Activated CD4-positive, alpha-beta T cell treated with anti-CD3 and anti-CD28 coated beads for 48 hours (primary cell): ENCODE data around the gene BSPRY.

Source experiments
- DNase-seq: peaks from one replicate; pipeline ENCODE4 v3.0.0-alpha.2; 2020

Gene BSPRY

GRCh38 chr9:113349445-113350094 lies at the start of gene BSPRY:
Gene BSPRY, plus strand, starts transcription at chr9:113349541. Its CDS starts 39 bp downstream, at chr9:113349580.
- peak; percentile 48 for DNase-seq

- DNase-seq, result no peak
These were observed 49.5 kb upstream of the BSPRY start for GRCh38 chr9:113299800-113300292.

GRCh38 chr9:113301548-113301947 lies 47.8 kb upstream of the BSPRY start:
- DNase-seq, result no peak

GRCh38 chr9:113302792-113303418 lies 46.4 kb upstream of the BSPRY start, which contains the start of gene RNF183:
Gene RNF183, minus strand, starts transcription at chr9:113303376. Its CDS starts 5,192 bp downstream, at chr9:113298184.
- DNase-seq, result no peak

GRCh38 chr9:113306566-113306965 lies 42.8 kb upstream of the BSPRY start:
- no peak for DNase-seq

- no peak for DNase-seq
These were observed 41.9 kb upstream of the BSPRY start for GRCh38 chr9:113307396-113307975.

GRCh38 chr9:113309204-113309813 lies 40.0 kb upstream of the BSPRY start:
- peak; percentile 39 for DNase-seq

GRCh38 chr9:113310538-113310937 lies 38.8 kb upstream of the BSPRY start:
- DNase-seq, result no peak

GRCh38 chr9:113311961-113312360 lies 37.4 kb upstream of the BSPRY start:
- DNase-seq, result no peak

- no peak for DNase-seq
These were observed 36.1 kb upstream of the BSPRY start for GRCh38 chr9:113313261-113313660.

- DNase-seq, result no peak
These were observed 34.1 kb upstream of the BSPRY start for GRCh38 chr9:113315231-113315630.

- no peak for DNase-seq
These were observed 33.3 kb upstream of the BSPRY start for GRCh38 chr9:113316030-113316429.

- DNase-seq, result no peak
These were observed 31.6 kb upstream of the BSPRY start for GRCh38 chr9:113317777-113318176.

- no peak for DNase-seq
These were observed 30.3 kb upstream of the BSPRY start for GRCh38 chr9:113319054-113319453.

GRCh38 chr9:113320051-113320450 lies 29.3 kb upstream of the BSPRY start:
- DNase-seq, result no peak

GRCh38 chr9:113322671-113323070 lies 26.7 kb upstream of the BSPRY start:
- DNase-seq, result no peak

GRCh38 chr9:113326230-113326629 lies 23.1 kb upstream of the BSPRY start:
- no peak for DNase-seq

- no peak for DNase-seq
These were observed 21.1 kb upstream of the BSPRY start for GRCh38 chr9:113328045-113328782.

- DNase-seq, result no peak
These were observed 17.6 kb upstream of the BSPRY start for GRCh38 chr9:113331780-113332179.

GRCh38 chr9:113337714-113338113 lies 11.6 kb upstream of the BSPRY start:
- no peak for DNase-seq

- DNase-seq, result peak; percentile 89
These were observed 9.2 kb upstream of the BSPRY start, which contains the start of gene WDR31 for GRCh38 chr9:113340011-113340699. Gene WDR31, minus strand, starts transcription at chr9:113340275. Its CDS starts 8,253 bp downstream, at chr9:113332022.
